SK-N-SH (cell line): ENCODE results near the gene TSPAN11.

Source experiments
- CHD2 ChIP-seq: fragments of 150-350 bp; IDR thresholded peaks from 2 replicates; pipeline ENCODE4 v1.6.1; 2018; ENCODE audit warnings: low read length; ENCODE audit not compliant: partially characterized antibody
- CTCF ChIP-seq: fragments of 200-600 bp; sonication (generic); IDR thresholded peaks from 2 replicates; pipeline ENCODE4 v1.6.1; 2017; ENCODE audit warnings: antibody characterized with exemption, mild to moderate bottlenecking, moderate library complexity
- EP300 ChIP-seq, 2 experiments: IDR thresholded peaks; 2 replicates each; pipeline versions ENCODE4 v1.4.0 to v1.6.1; 2012; ENCODE audit warnings: borderline replicate concordance in 1 of 2, low read depth in 1 of 2, low read length in 1 of 2
- EZH2phosphoT487 ChIP-seq: fragments of 200-600 bp; sonication (generic); IDR thresholded peaks from 2 replicates; pipeline ENCODE4 v1.6.1; 2017; ENCODE audit warnings: low read depth, mixed run types, mild to moderate bottlenecking, antibody characterized with exemption, moderate library complexity, borderline replicate concordance
- GATA2 ChIP-seq: sonication (generic); formaldehyde crosslinking; IDR thresholded peaks from 2 replicates; pipeline ENCODE4 v1.5.0; 2020; ENCODE audit warnings: mild to moderate bottlenecking, missing genetic modification reagents
- MAX ChIP-seq: IDR thresholded peaks from 2 replicates; pipeline ENCODE4 v1.4.0; 2012; ENCODE audit warnings: low read depth
- NFIC ChIP-seq: IDR thresholded peaks from 2 replicates; pipeline ENCODE4 v1.4.0; 2012; ENCODE audit warnings: borderline replicate concordance
- POLR2AphosphoS5 ChIP-seq: IDR thresholded peaks from 2 replicates; pipeline ENCODE4 v1.6.1; 2012; ENCODE audit warnings: low read depth, low read length
- RAD21 ChIP-seq: IDR thresholded peaks from 2 replicates; pipeline ENCODE4 v1.6.1; 2012; ENCODE audit warnings: mild to moderate bottlenecking, low read length
- RFX5 ChIP-seq: IDR thresholded peaks from 2 replicates; pipeline ENCODE4 v1.6.1; 2012; ENCODE audit warnings: mild to moderate bottlenecking, improper control_type of control experiment, low read length
- SIN3A ChIP-seq: IDR thresholded peaks from 2 replicates; pipeline ENCODE4 v1.6.1; 2012; ENCODE audit warnings: low read depth, mild to moderate bottlenecking, low read length, moderate library complexity, borderline replicate concordance
- TAF1 ChIP-seq: IDR thresholded peaks from 2 replicates; pipeline ENCODE4 v1.6.1; 2012; ENCODE audit warnings: low read depth, mild to moderate bottlenecking, low read length, moderate library complexity, borderline replicate concordance
- TCF12 ChIP-seq: IDR thresholded peaks from 2 replicates; pipeline ENCODE4 v1.4.0; 2012
- USF1 ChIP-seq: IDR thresholded peaks from 2 replicates; pipeline ENCODE4 v1.4.0; 2012; ENCODE audit warnings: low read depth, borderline replicate concordance

GRCh38 chr12:30896461-30896860 lies 30.1 kb upstream of the TSPAN11 start:
- TF ChIP-seq CTCF (no peak), POLR2AphosphoS5 (no peak), USF1 (no peak), TCF12 (no peak), SIN3A (no peak), TAF1 (no peak), RFX5 (no peak), RAD21 (no peak), GATA2 (no peak), NFIC (no peak), EP300 (IDR thresholded peaks at IDR 0.05; ENCODE audit: borderline replicate concordance in 1 of 2, low read depth in 1 of 2, low read length in 1 of 2) (no peak), EZH2phosphoT487 (no peak), CHD2 (no peak), MAX (no peak)
